Stimulated activated CD8-positive, alpha-beta memory T cell treated with anti-CD3 and anti-CD28 coated beads, Interleukin-15, amount 100 ng/mL, for 4 hours (primary cell): ENCODE data around the gene FCMR.
A peak's percentile ranks its signal among the peaks of the same experiment; 100 is the strongest.
"Not testable (repeated sequence)": the region's sequence is repeated elsewhere in the genome, so short reads cannot be mapped to it uniquely, and the experiment has no call there.

Source experiments
- DNase-seq, 2 donors: peaks; one replicate each; pipeline ENCODE4 v3.0.0-alpha.2; 2020; ENCODE audit warnings: low read depth in 2 of 2

The FCMR gene

GRCh38 chr1:206873603-206874188 lies 48.0 kb downstream of the FCMR start:
- DNase-seq = no peak

GRCh38 chr1:206872139-206872538 lies 49.6 kb downstream of the FCMR start:
- DNase-seq = no peak

- DNase-seq = no peak
Observed at GRCh38 chr1:206868264-206868663, 53.5 kb downstream of the FCMR start.

- DNase-seq = no peak
Observed at GRCh38 chr1:206867716-206868115, 54.0 kb downstream of the FCMR start.

GRCh38 chr1:206867239-206867638 lies 54.5 kb downstream of the FCMR start:
- DNase-seq = no peak

GRCh38 chr1:206866062-206866461 lies 55.7 kb downstream of the FCMR start:
- no peak for DNase-seq

GRCh38 chr1:206864939-206865671 lies 56.6 kb downstream of the FCMR start, which contains the start of gene IL20:
IL20 (plus strand) TSS chr1:206865623; CDS start chr1:206865853, 230 bp downstream.
- peak; percentile 53 to 74 for DNase-seq

GRCh38 chr1:206863266-206863665 lies 58.5 kb downstream of the FCMR start:
- DNase-seq = no peak

- DNase-seq = no peak
Observed at GRCh38 chr1:206860165-206860564, 61.6 kb downstream of the FCMR start.

GRCh38 chr1:206859082-206859521 lies 62.6 kb downstream of the FCMR start:
- no peak for DNase-seq

- no peak for DNase-seq
Observed at GRCh38 chr1:206856674-206857464, 64.9 kb downstream of the FCMR start.

GRCh38 chr1:206855859-206856258 lies 65.9 kb downstream of the FCMR start:
- no peak for DNase-seq

- DNase-seq = no peak
Observed at GRCh38 chr1:206854401-206855129, 67.2 kb downstream of the FCMR start.

GRCh38 chr1:206853696-206854095 lies 68.0 kb downstream of the FCMR start:
- DNase-seq = not testable (repeated sequence)
